ENCODE results near the gene MAT1A. TPM values are rescaled to one million over a fixed set of nuclear protein-coding genes. Genes with fewer than 3 reads are reported as not detected.

MAT1A gene
- total and polyA plus RNA-seq, 9 of the 15 experiments (the other 6 are each of a cell fraction or from before 2014, with no cell fraction given), result 0.03 to 0.30 (median 0.11) TPM; not detected in 2

- no peak for TF ChIP-seq ETV5 (CRISPR knock-in tag; IDR thresholded peaks at IDR 0.05; ENCODE audit: low read depth)
- TF ChIP-seq, protein P1, sequence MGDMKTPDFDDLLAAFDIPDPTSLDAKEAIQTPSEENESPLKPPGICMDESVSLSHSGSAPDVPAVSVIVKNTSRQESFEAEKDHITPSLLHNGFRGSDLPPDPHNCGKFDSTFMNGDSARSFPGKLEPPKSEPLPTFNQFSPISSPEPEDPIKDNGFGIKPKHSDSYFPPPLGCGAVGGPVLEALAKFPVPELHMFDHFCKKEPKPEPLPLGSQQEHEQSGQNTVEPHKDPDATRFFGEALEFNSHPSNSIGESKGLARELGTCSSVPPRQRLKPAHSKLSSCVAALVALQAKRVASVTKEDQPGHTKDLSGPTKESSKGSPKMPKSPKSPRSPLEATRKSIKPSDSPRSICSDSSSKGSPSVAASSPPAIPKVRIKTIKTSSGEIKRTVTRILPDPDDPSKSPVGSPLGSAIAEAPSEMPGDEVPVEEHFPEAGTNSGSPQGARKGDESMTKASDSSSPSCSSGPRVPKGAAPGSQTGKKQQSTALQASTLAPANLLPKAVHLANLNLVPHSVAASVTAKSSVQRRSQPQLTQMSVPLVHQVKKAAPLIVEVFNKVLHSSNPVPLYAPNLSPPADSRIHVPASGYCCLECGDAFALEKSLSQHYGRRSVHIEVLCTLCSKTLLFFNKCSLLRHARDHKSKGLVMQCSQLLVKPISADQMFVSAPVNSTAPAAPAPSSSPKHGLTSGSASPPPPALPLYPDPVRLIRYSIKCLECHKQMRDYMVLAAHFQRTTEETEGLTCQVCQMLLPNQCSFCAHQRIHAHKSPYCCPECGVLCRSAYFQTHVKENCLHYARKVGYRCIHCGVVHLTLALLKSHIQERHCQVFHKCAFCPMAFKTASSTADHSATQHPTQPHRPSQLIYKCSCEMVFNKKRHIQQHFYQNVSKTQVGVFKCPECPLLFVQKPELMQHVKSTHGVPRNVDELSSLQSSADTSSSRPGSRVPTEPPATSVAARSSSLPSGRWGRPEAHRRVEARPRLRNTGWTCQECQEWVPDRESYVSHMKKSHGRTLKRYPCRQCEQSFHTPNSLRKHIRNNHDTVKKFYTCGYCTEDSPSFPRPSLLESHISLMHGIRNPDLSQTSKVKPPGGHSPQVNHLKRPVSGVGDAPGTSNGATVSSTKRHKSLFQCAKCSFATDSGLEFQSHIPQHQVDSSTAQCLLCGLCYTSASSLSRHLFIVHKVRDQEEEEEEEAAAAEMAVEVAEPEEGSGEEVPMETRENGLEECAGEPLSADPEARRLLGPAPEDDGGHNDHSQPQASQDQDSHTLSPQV (IDR thresholded peaks at IDR 0.05), result peak; percentile 97
- peak; percentile 64 to 67 for TF ChIP-seq TRIM24 (IDR thresholded peaks at IDR 0.05)
- TF ChIP-seq AFF4 (CRISPR knock-in tag; IDR thresholded peaks at IDR 0.05), result no peak
- no peak for TF ChIP-seq ZNF518B (CRISPR knock-in tag; IDR thresholded peaks at IDR 0.05)
- TF ChIP-seq MAFK (IDR thresholded peaks at IDR 0.05; ENCODE audit: low read length), result peak; percentile 82; the same call in 1 of the 2 replicates
- TF ChIP-seq HDAC1 (IDR thresholded peaks at IDR 0.05), result peak in 1 of 2 experiments; percentile 45; a peak in 2 of 4 replicates
- TF ChIP-seq SMAD2 (IDR thresholded peaks at IDR 0.05; ENCODE audit: low read depth, low read length), result no peak
- no peak for TF ChIP-seq ZNF133 (CRISPR knock-in tag; IDR thresholded peaks at IDR 0.05)
- TF ChIP-seq, protein P2, sequence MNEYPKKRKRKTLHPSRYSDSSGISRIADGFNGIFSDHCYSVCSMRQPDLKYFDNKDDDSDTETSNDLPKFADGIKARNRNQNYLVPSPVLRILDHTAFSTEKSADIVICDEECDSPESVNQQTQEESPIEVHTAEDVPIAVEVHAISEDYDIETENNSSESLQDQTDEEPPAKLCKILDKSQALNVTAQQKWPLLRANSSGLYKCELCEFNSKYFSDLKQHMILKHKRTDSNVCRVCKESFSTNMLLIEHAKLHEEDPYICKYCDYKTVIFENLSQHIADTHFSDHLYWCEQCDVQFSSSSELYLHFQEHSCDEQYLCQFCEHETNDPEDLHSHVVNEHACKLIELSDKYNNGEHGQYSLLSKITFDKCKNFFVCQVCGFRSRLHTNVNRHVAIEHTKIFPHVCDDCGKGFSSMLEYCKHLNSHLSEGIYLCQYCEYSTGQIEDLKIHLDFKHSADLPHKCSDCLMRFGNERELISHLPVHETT (CRISPR knock-in tag; conservative IDR thresholded peaks at IDR 0.05 in 1 of 2, IDR thresholded peaks at IDR 0.05 in 1 of 2), result peak in 1 of 2 experiments; percentile 79; a peak in 1 of 4 replicates
- no peak for TF ChIP-seq ZNF77 (CRISPR knock-in tag; IDR thresholded peaks at IDR 0.05)
- no peak for TF ChIP-seq SNIP1 (IDR thresholded peaks at IDR 0.05; ENCODE audit: low read depth)
Measured at GRCh38 chr10:80272793-80273522, 16.5 kb downstream of the MAT1A start (continued).

Data from K562 (cell line).